K562 treated with DMSO at 1 percent for 12 hours (cell line): ENCODE measurements around the gene THBS4. TPM values are rescaled to one million over a fixed set of nuclear protein-coding genes. Genes with fewer than 3 reads are reported as not detected.

ENCODE experiments used
- total RNA-seq: library from RNA; unstranded; fragments of 300-600 nt; gene quantifications from 2 replicates; pipeline ENCODE4 v1.2.3, GENCODE V29; 2022; ENCODE audit not compliant: insufficient read depth

THBS4 gene
- total RNA-seq, result not detected in 2 replicates

DNA sequence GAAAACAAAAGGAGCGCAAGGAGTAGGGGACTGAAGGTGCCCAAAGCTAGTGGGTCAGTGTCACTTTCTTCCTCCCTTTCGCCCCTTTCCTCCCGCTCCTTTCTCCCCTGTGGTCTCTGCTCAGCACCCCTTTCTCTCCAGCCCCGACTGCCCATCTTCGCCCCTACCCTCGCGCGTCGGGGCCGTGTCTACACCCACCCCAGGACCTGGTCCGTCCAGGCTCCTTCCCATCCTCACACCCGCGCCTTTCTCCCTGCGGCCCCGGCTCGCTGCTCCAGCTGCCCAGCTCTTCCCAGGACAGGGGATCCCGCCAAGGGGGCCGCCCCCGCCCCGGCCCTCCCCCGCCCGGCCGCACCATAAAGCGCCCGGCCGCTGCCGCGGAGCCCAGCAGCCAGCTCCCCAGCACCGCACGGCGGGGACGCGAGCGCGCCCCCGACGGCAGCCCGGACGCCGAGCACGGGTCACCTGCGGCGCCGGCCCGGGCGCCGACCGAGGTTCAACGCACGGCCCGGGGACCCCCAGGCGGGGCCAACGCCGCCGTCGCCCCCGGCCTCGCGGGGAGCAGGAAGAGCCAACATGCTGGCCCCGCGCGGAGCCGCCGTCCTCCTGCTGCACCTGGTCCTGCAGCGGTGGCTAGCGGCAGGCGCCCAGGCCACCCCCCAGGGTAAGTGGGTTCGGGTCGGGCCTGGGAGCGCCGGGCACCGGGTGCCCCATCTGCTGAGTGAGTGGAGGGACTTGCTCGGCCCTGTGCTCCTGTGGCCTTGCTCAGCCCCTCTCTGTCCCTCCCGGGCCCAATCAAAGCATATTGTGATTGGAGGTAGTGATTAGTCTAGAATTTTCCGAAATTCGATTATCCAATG, at the start of gene THBS4:
TSS of gene THBS4 (plus strand) at position 387 of the 860 bp plus-strand sequence. CDS start at position 577, 190 bp downstream.

GRCh38 chr5:79990598-79991507, 44.3 kb upstream of the THBS4 start, which contains the start of gene MTX3:
Gene MTX3 (minus strand): TSS chr5:79991262. CDS start chr5:79991238, 24 bp downstream.

Other genes starting within 250 kb of the THBS4 start
- 0.16 and 0.17 TPM in 2 replicates for gene MTX3, start 44.1 kb upstream of the THBS4 start, total RNA-seq
- 1.2 and 5.6 TPM in 2 replicates for gene SERINC5, start 220.7 kb downstream of the THBS4 start, total RNA-seq